ENCODE results near the gene SETD4. TPM values are rescaled to one million over a fixed set of nuclear protein-coding genes. Genes with fewer than 3 reads are reported as not detected.

The SETD4 gene
- total RNA-seq, 1 donor from 2014 or later: 21.6 TPM

DNA sequence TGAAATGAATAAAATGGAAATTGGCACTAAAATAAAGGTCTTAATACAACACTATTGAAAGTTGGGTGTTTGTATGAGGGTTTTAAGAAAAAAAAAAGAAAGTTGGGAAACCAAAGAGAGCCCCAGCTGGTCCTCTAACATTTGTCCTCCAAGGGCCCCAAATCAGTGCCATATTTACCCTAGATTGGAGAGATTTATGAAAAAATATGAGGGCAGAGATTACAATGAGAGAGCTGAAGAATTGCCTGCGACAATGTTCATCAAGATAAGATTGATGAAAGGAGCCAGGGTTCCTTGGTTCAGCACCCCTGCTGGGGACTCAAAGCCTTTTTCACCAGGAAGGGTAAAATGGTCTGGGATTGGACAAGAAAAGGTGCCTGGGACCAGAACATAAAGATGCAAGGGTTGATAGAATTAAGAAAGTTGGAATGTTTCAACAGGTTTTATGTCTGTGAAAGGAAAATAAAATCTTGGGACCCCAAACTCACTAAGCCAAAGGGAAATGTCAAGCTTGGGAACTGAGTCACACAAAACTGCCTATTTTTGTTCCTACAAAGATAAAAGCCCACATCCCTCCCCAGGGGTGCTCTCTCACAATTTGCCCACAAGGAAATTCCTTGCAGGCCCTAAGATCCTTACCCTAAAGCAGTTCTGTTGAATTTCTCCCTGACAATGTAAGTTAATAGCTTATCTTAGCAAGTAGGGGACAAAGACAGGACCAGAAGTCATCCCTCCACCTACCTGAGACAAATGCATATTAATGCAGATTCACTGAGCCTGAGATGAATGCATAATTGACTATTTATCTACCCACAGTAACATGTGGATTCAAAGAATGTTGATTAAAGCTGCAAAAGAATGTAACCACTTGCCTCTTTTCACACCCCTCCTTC, 36.3 kb upstream of the SETD4 start:
- no peak overlapping the region for H3K27ac Mint-ChIP-seq
- TF ChIP-seq, protein P1, sequence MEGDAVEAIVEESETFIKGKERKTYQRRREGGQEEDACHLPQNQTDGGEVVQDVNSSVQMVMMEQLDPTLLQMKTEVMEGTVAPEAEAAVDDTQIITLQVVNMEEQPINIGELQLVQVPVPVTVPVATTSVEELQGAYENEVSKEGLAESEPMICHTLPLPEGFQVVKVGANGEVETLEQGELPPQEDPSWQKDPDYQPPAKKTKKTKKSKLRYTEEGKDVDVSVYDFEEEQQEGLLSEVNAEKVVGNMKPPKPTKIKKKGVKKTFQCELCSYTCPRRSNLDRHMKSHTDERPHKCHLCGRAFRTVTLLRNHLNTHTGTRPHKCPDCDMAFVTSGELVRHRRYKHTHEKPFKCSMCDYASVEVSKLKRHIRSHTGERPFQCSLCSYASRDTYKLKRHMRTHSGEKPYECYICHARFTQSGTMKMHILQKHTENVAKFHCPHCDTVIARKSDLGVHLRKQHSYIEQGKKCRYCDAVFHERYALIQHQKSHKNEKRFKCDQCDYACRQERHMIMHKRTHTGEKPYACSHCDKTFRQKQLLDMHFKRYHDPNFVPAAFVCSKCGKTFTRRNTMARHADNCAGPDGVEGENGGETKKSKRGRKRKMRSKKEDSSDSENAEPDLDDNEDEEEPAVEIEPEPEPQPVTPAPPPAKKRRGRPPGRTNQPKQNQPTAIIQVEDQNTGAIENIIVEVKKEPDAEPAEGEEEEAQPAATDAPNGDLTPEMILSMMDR (IDR thresholded peaks at IDR 0.05): no peak
- TF ChIP-seq EZH2 (IDR thresholded peaks at IDR 0.05) (no peak), EZH2phosphoT487 (IDR thresholded peaks at IDR 0.05) (no peak)
- H4K20me1 ChIP-seq (ENCODE audit: low read depth): no peaks in the 10 kb centered on the region
- no peaks in the 10 kb centered on the region for H3K79me2 ChIP-seq (ENCODE audit: low read depth)
- no peaks in the 10 kb centered on the region for H3K36me3 ChIP-seq
- peaks cover 17% of the 10 kb centered on the region for H3F3A ChIP-seq (ENCODE audit: low read depth)
- no peaks in the 10 kb centered on the region for H3K27me3 ChIP-seq
- peak overlapping the region; percentile 51 for H2AFZ ChIP-seq (replicated peaks)
- no peak overlapping the region for H3K4me3 Mint-ChIP-seq
- DNase-seq (ENCODE audit: low spot score): peak; percentile 20
- H3K9ac ChIP-seq: no peak overlapping the region
- H3K4me3 ChIP-seq: no peak overlapping the region
- H3K36me3 Mint-ChIP-seq: no peaks in the 10 kb centered on the region
- no peaks in the 10 kb centered on the region for H3K9me3 ChIP-seq (ENCODE audit: low read depth)
- peaks cover 20% of the 10 kb centered on the region for H3K4me1 ChIP-seq
- no peak overlapping the region for H3K4me2 ChIP-seq
- H3K27ac ChIP-seq: peak overlapping the region; percentile 77
- H3K27me3 Mint-ChIP-seq (ENCODE audit: insufficient read depth, low read depth): peaks cover 9% of the 10 kb centered on the region
- peaks cover 17% of the 10 kb centered on the region for H3K4me1 Mint-ChIP-seq
- H3K9me3 Mint-ChIP-seq: peaks cover 16% of the 10 kb centered on the region

DNA sequence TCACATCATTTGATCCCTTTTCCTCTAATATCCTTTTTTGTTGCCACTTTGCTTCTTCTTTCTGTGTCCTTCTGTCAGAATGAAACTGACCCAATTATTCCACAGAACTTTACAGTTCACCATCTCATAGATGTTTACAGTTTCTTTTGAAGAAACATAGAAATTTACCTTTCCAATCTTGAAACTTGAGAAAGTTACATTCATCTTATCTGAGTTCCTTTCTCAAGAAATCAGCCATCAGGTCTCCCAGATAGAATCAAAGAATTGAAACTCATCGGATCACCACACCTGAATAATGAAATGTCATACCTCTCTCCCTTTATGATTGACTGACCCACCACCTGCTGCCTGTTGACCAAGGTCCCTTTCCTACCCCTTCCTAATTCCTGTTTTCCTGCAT, 33.2 kb upstream of the SETD4 start:
- Mint-ChIP-seq H3K36me3 (no peaks in the 10 kb centered on the region), H3K27ac (no peak overlapping the region), H3K9me3 (peaks cover 16% of the 10 kb centered on the region), H3K4me1 (peaks cover 8% of the 10 kb centered on the region), H3K27me3 (ENCODE audit: insufficient read depth, low read depth) (peaks cover 7% of the 10 kb centered on the region), H3K4me3 (no peak overlapping the region)
- Histone ChIP-seq H3K4me3 (no peak overlapping the region), H4K20me1 (ENCODE audit: low read depth) (no peaks in the 10 kb centered on the region), H3K9ac (no peak overlapping the region), H3F3A (ENCODE audit: low read depth) (peaks cover 17% of the 10 kb centered on the region), H3K36me3 (no peaks in the 10 kb centered on the region), H3K27ac (no peak overlapping the region), H3K27me3 (no peaks in the 10 kb centered on the region), H3K4me1 (peaks cover 15% of the 10 kb centered on the region), H3K9me3 (ENCODE audit: low read depth) (no peaks in the 10 kb centered on the region), H3K4me2 (no peak overlapping the region), H3K79me2 (ENCODE audit: low read depth) (no peaks in the 10 kb centered on the region), H2AFZ (replicated peaks) (no peak overlapping the region)
- TF ChIP-seq EZH2 (IDR thresholded peaks at IDR 0.05): no peak
- DNase-seq (ENCODE audit: low spot score): no peak

DNA sequence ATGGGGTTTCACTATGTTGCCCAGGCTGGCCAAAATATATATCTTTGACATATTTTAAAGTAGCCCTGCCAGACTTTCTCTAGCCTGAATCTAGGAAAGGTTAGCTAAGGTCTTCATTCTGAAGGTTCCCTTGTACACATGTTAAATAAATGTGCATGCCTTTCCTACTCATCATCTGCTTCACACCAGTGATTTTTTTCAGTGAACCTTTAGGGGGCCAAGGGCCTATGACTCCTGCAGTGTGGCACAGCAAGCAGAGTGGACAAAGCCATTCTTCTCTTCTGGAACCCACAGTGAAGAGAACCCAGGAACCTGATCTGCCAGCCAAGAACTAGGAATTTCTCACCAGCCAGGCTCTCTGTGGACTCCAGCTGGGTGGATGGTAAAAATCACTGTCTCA, 32.4 kb upstream of the SETD4 start:
- no peak overlapping the region for H2AFZ ChIP-seq (replicated peaks)
- H3K36me3 Mint-ChIP-seq: no peaks in the 10 kb centered on the region
- no peaks in the 10 kb centered on the region for H3K27me3 ChIP-seq
- H3K27ac ChIP-seq: no peak overlapping the region
- TF ChIP-seq EZH2phosphoT487 (IDR thresholded peaks at IDR 0.05): no peak
- TF ChIP-seq, protein P1 (IDR thresholded peaks at IDR 0.05): no peak
- TF ChIP-seq EZH2 (IDR thresholded peaks at IDR 0.05): no peak
- peaks cover 14% of the 10 kb centered on the region for H3K4me1 ChIP-seq
- no peaks in the 10 kb centered on the region for H3K36me3 ChIP-seq
- H3K9me3 Mint-ChIP-seq: peaks cover 16% of the 10 kb centered on the region
- no peaks in the 10 kb centered on the region for H4K20me1 ChIP-seq (ENCODE audit: low read depth)
- peaks cover 8% of the 10 kb centered on the region for H3K4me1 Mint-ChIP-seq
- no peaks in the 10 kb centered on the region for H3K9me3 ChIP-seq (ENCODE audit: low read depth)
- no peak overlapping the region for H3K9ac ChIP-seq
- peaks cover 15% of the 10 kb centered on the region for H3F3A ChIP-seq (ENCODE audit: low read depth)
- DNase-seq (ENCODE audit: low spot score): no peak
- H3K4me3 ChIP-seq: no peak overlapping the region
- no peak overlapping the region for H3K4me3 Mint-ChIP-seq
- H3K27ac Mint-ChIP-seq: no peak overlapping the region
- no peak overlapping the region for H3K4me2 ChIP-seq
- H3K27me3 Mint-ChIP-seq (ENCODE audit: insufficient read depth, low read depth): peaks cover 7% of the 10 kb centered on the region
- no peaks in the 10 kb centered on the region for H3K79me2 ChIP-seq (ENCODE audit: low read depth)

DNA sequence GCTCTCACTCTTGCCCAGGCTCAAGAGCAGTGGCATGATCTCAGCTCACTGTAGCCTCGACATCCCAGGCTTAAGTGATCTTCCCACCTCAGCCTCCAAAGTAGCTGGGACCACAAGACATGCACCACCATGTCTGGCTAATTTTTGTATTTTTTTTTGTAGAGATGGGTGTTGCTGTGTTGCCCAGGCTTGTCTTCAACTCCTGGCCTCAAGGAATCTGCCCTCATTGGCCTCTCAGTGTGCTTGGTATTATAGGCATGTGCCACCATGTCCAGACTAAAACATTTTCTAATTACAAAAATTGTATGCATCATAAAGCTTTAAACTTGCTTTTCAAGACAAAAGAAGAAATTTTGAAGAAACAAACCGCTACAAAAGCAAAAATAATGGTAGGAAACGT, 29.6 kb upstream of the SETD4 start:
- H3K79me2 ChIP-seq (ENCODE audit: low read depth): no peaks in the 10 kb centered on the region

More for the DNA sequence above, 29.6 kb upstream of the SETD4 start:
- no peak overlapping the region for H3K27ac Mint-ChIP-seq
- Histone ChIP-seq H3K27ac (no peak overlapping the region), H3F3A (ENCODE audit: low read depth) (no peaks in the 10 kb centered on the region), H3K36me3 (no peaks in the 10 kb centered on the region), H3K4me1 (no peaks in the 10 kb centered on the region), H3K4me3 (no peak overlapping the region), H3K27me3 (no peaks in the 10 kb centered on the region), H2AFZ (replicated peaks) (no peak overlapping the region), H3K9me3 (ENCODE audit: low read depth) (no peaks in the 10 kb centered on the region), H4K20me1 (ENCODE audit: low read depth) (no peaks in the 10 kb centered on the region), H3K4me2 (no peak overlapping the region), H3K9ac (no peak overlapping the region)
- no peak for DNase-seq (ENCODE audit: low spot score)
- H3K27me3 Mint-ChIP-seq (ENCODE audit: insufficient read depth, low read depth): peaks cover 7% of the 10 kb centered on the region
- no peak overlapping the region for H3K4me3 Mint-ChIP-seq
- no peaks in the 10 kb centered on the region for H3K36me3 Mint-ChIP-seq
- H3K4me1 Mint-ChIP-seq: no peaks in the 10 kb centered on the region
- H3K9me3 Mint-ChIP-seq: peaks cover 13% of the 10 kb centered on the region
- TF ChIP-seq, protein P1 (IDR thresholded peaks at IDR 0.05): no peak
- TF ChIP-seq EZH2 (IDR thresholded peaks at IDR 0.05) (no peak), EZH2phosphoT487 (IDR thresholded peaks at IDR 0.05) (no peak)

Data from neural progenitor cell (in vitro differentiated cells).